Trophoblast cell (in vitro differentiated cells and primary cell): ENCODE measurements around the gene MACROD2.

ENCODE experiments used
- DNase-seq, 2 donors: peaks; one replicate each; pipeline ENCODE4 v3.0.0-alpha.2; 2016
- H2AFZ ChIP-seq: 2 replicates; pipeline ENCODE4 v1.6.1; 2013; ENCODE audit warnings: low read length, moderate library complexity, mild to moderate bottlenecking; ENCODE audit not compliant: insufficient read depth, poor library complexity
- H2AK5ac ChIP-seq: 2 replicates; pipeline ENCODE4 v1.6.1; 2013; ENCODE audit warnings: mild to moderate bottlenecking, low read length
- H2BK120ac ChIP-seq: 2 replicates; pipeline ENCODE4 v1.6.1; 2013; ENCODE audit warnings: low read length, mild to moderate bottlenecking, moderate library complexity; ENCODE audit not compliant: insufficient read depth, poor library complexity
- H2BK12ac ChIP-seq: 2 replicates; pipeline ENCODE4 v1.6.1; 2013; ENCODE audit warnings: mild to moderate bottlenecking, low read length, moderate library complexity
- H2BK5ac ChIP-seq: 2 replicates; pipeline ENCODE4 v1.6.1; 2013; ENCODE audit warnings: low read length, low read depth, moderate library complexity, mild to moderate bottlenecking; ENCODE audit not compliant: poor library complexity
- H3K14ac ChIP-seq: 2 replicates; pipeline ENCODE4 v1.6.1; 2013; ENCODE audit warnings: mild to moderate bottlenecking, low read length
- H3K18ac ChIP-seq: 2 replicates; pipeline ENCODE4 v1.6.1; 2013; ENCODE audit warnings: mild to moderate bottlenecking, low read length
- H3K23ac ChIP-seq: 2 replicates; pipeline ENCODE4 v1.6.1; 2013; ENCODE audit warnings: low read length
- H3K27ac ChIP-seq: 2 replicates; pipeline ENCODE4 v1.5.1; 2013; ENCODE audit warnings: low read depth, mild to moderate bottlenecking, inconsistent platforms, low read length, moderate library complexity
- H3K27me3 ChIP-seq: 2 replicates; pipeline ENCODE4 v1.6.1; 2013; ENCODE audit warnings: inconsistent platforms, mild to moderate bottlenecking, low read length, moderate library complexity; ENCODE audit not compliant: insufficient read depth
- H3K36me3 ChIP-seq, 2 experiments: 1 replicate in 1 of 2; 2 replicates in 1 of 2; pipeline ENCODE4 v1.6.1; 2013; ENCODE audit warnings: low read length in 2 of 2, mild to moderate bottlenecking in 2 of 2, moderate library complexity in 1 of 2; ENCODE audit not compliant: insufficient read depth in 2 of 2, control insufficient read depth in 1 of 2
- H3K4ac ChIP-seq: 2 replicates; pipeline ENCODE4 v1.6.1; 2013; ENCODE audit warnings: low read depth, mild to moderate bottlenecking, low read length, moderate library complexity
- H3K4me1 ChIP-seq, 2 experiments: 1 replicate in 1 of 2; 2 replicates in 1 of 2; pipeline ENCODE4 v1.6.1; 2013; ENCODE audit warnings: low read length in 2 of 2, mild to moderate bottlenecking in 2 of 2, moderate library complexity in 1 of 2; ENCODE audit not compliant: insufficient read depth in 2 of 2, control insufficient read depth in 1 of 2
- H3K4me2 ChIP-seq: 2 replicates; pipeline ENCODE4 v1.6.1; 2013; ENCODE audit warnings: inconsistent platforms, mild to moderate bottlenecking, low read length, moderate library complexity
- H3K4me3 ChIP-seq: 2 replicates; pipeline ENCODE4 v1.5.1; 2013; ENCODE audit warnings: mild to moderate bottlenecking, low read depth, low read length, inconsistent platforms
- H3K79me1 ChIP-seq: one replicate; pipeline ENCODE4 v1.6.1; 2013; ENCODE audit warnings: low read length
- H3K79me2 ChIP-seq: 2 replicates; pipeline ENCODE4 v1.6.1; 2013; ENCODE audit warnings: low read length, mild to moderate bottlenecking; ENCODE audit not compliant: control insufficient read depth, insufficient read depth, poor library complexity
- H3K9ac ChIP-seq: 2 replicates; pipeline ENCODE4 v1.6.1; 2013; ENCODE audit warnings: mild to moderate bottlenecking, low read length
- H3K9me3 ChIP-seq: 2 replicates; pipeline ENCODE4 v1.6.1; 2013; ENCODE audit warnings: low read depth, mild to moderate bottlenecking, control low read depth, inconsistent platforms, low read length; ENCODE audit not compliant: insufficient read depth
- H4K12ac ChIP-seq: 2 replicates; pipeline ENCODE4 v1.6.1; 2013; ENCODE audit warnings: low read depth, mild to moderate bottlenecking, low read length, moderate library complexity
- H4K8ac ChIP-seq: 2 replicates; pipeline ENCODE4 v1.6.1; 2013; ENCODE audit warnings: low read depth, mild to moderate bottlenecking, low read length, moderate library complexity
- H4K91ac ChIP-seq: one replicate; pipeline ENCODE4 v1.6.1; 2013; ENCODE audit warnings: low read depth, mild to moderate bottlenecking, low read length, moderate library complexity
- WGBS: extraction: QIAGEN DNeasy Blood & Tissue Kit; methylation state at CpG from one replicate; pipeline ENCODE4 v1.1.7; 2013; ENCODE audit warnings: missing lambda C conversion rate; ENCODE audit not compliant: insufficient read length, insufficient coverage; ENCODE audit errors: extremely low coverage; 5-methylcytosine and 5-hydroxymethylcytosine counted together

Gene MACROD2

GRCh38 chr20:14360416-14360815, 365.1 kb downstream of the MACROD2 start:
- no peak overlapping the region for H2BK120ac ChIP-seq
- no peak overlapping the region for H2BK12ac ChIP-seq
- no peak overlapping the region for H3K9ac ChIP-seq
- H3K4ac ChIP-seq = no peak overlapping the region
- H3K27ac ChIP-seq = no peak overlapping the region
- no peak overlapping the region for H3K23ac ChIP-seq
- no peak overlapping the region for H2BK5ac ChIP-seq
- H3K9me3 ChIP-seq = no peaks in the 10 kb centered on the region
- no peak overlapping the region for H4K91ac ChIP-seq
- H3K27me3 ChIP-seq = no peaks in the 10 kb centered on the region
- H2AFZ ChIP-seq = no peak overlapping the region
- H3K14ac ChIP-seq = no peak overlapping the region
- DNase-seq = no peak
- no peak overlapping the region for H2AK5ac ChIP-seq
- H3K18ac ChIP-seq = no peak overlapping the region
- H3K4me3 ChIP-seq = no peak overlapping the region
- no peaks in the 10 kb centered on the region for H3K36me3 ChIP-seq
- no peak overlapping the region for H4K12ac ChIP-seq
- no peaks in the 10 kb centered on the region for H3K79me2 ChIP-seq
- H3K79me1 ChIP-seq = peaks cover 1% of the 10 kb centered on the region
- H3K4me1 ChIP-seq = no peaks in the 10 kb centered on the region
- no peak overlapping the region for H3K4me2 ChIP-seq
- H4K8ac ChIP-seq = no peak overlapping the region

- H2AFZ ChIP-seq = no peak overlapping the region
- no peaks in the 10 kb centered on the region for H3K36me3 ChIP-seq
- no peak overlapping the region for H3K4ac ChIP-seq
- no peak overlapping the region for H4K12ac ChIP-seq
- no peak overlapping the region for H2AK5ac ChIP-seq
- no peaks in the 10 kb centered on the region for H3K27me3 ChIP-seq
- H2BK12ac ChIP-seq = no peak overlapping the region
- H3K27ac ChIP-seq = no peak overlapping the region
- no peak overlapping the region for H3K18ac ChIP-seq
- H3K79me1 ChIP-seq = peaks cover 1% of the 10 kb centered on the region
- H3K4me2 ChIP-seq = no peak overlapping the region
- H3K9ac ChIP-seq = no peak overlapping the region
- no peaks in the 10 kb centered on the region for H3K9me3 ChIP-seq
- no peak for DNase-seq
- no CpG with 5 or more reads among the region's 3 CpGs for WGBS
- H3K23ac ChIP-seq = no peak overlapping the region
- no peak overlapping the region for H3K4me3 ChIP-seq
- no peaks in the 10 kb centered on the region for H3K79me2 ChIP-seq
- H4K91ac ChIP-seq = no peak overlapping the region
- no peak overlapping the region for H2BK5ac ChIP-seq
- H3K14ac ChIP-seq = no peak overlapping the region
- H2BK120ac ChIP-seq = no peak overlapping the region
- no peaks in the 10 kb centered on the region for H3K4me1 ChIP-seq
- no peak overlapping the region for H4K8ac ChIP-seq
These were observed 366.4 kb downstream of the MACROD2 start for GRCh38 chr20:14361509-14362345.

- Histone ChIP-seq H3K4me3 (no peak overlapping the region), H3K9ac (no peak overlapping the region), H4K8ac (no peak overlapping the region), H2AK5ac (no peak overlapping the region), H3K36me3 (no peaks in the 10 kb centered on the region), H2AFZ (no peak overlapping the region), H4K12ac (no peak overlapping the region), H3K23ac (no peak overlapping the region), H3K4me1 (peaks cover 0 to 3% of the 10 kb centered on the region in 2 experiments), H3K14ac (no peak overlapping the region), H3K27me3 (no peaks in the 10 kb centered on the region), H3K9me3 (no peaks in the 10 kb centered on the region), H3K18ac (no peak overlapping the region), H2BK120ac (no peak overlapping the region), H3K4me2 (no peak overlapping the region), H3K79me1 (no peaks in the 10 kb centered on the region), H3K4ac (no peak overlapping the region), H2BK5ac (no peak overlapping the region), H4K91ac (no peak overlapping the region), H2BK12ac (no peak overlapping the region), H3K27ac (no peak overlapping the region), H3K79me2 (no peaks in the 10 kb centered on the region)
- no peak for DNase-seq
- no CpG with 5 or more reads among the region's 3 CpGs for WGBS
These were observed 378.9 kb downstream of the MACROD2 start for GRCh38 chr20:14374196-14374595.

GRCh38 chr20:14375416-14375985, 380.2 kb downstream of the MACROD2 start:
- WGBS = no CpG with 5 or more reads among the region's 4 CpGs
- no peak overlapping the region for H4K8ac ChIP-seq
- H2BK12ac ChIP-seq = no peak overlapping the region
- no peak overlapping the region for H2BK5ac ChIP-seq
- H3K14ac ChIP-seq = no peak overlapping the region
- H3K23ac ChIP-seq = no peak overlapping the region
- no peak overlapping the region for H3K4ac ChIP-seq
- H4K91ac ChIP-seq = no peak overlapping the region
- no peaks in the 10 kb centered on the region for H3K79me1 ChIP-seq
- no peak overlapping the region for H3K27ac ChIP-seq
- peaks cover 0 to 3% of the 10 kb centered on the region in 2 experiments for H3K4me1 ChIP-seq
- H3K4me3 ChIP-seq = no peak overlapping the region
- H3K79me2 ChIP-seq = no peaks in the 10 kb centered on the region
- H2AK5ac ChIP-seq = no peak overlapping the region
- H3K27me3 ChIP-seq = no peaks in the 10 kb centered on the region
- no peak overlapping the region for H4K12ac ChIP-seq
- no peak overlapping the region for H2BK120ac ChIP-seq
- no peak overlapping the region for H3K4me2 ChIP-seq
- H3K9me3 ChIP-seq = no peaks in the 10 kb centered on the region
- no peak overlapping the region for H2AFZ ChIP-seq
- no peaks in the 10 kb centered on the region for H3K36me3 ChIP-seq
- H3K9ac ChIP-seq = no peak overlapping the region
- no peak overlapping the region for H3K18ac ChIP-seq
- DNase-seq = no peak
